22Rv1 (cell line): ENCODE results near the gene OXCT1.
"Not testable (repeated sequence)": the region's sequence is repeated elsewhere in the genome, so short reads cannot be mapped to it uniquely, and the experiment has no call there.

Experiments
- H3K27ac ChIP-seq: fragments of 450-650 bp; 2 replicates; pipeline ENCODE4 v1.5.1; 2017
- CTCF ChIP-seq: fragments of 450-650 bp; IDR thresholded peaks from 2 replicates; pipeline ENCODE4 v1.5.1; 2017; ENCODE audit warnings: mild to moderate bottlenecking
- ZFX ChIP-seq: fragments of 450-650 bp; IDR thresholded peaks from 2 replicates; pipeline ENCODE4 v1.6.1; 2017; ENCODE audit warnings: antibody characterized with exemption, borderline replicate concordance

The OXCT1 gene

GRCh38 chr5:41822036-41822435, 48.2 kb downstream of the OXCT1 start:
- TF ChIP-seq ZFX (no peak), CTCF (no peak)
- no peak overlapping the region for H3K27ac ChIP-seq

GRCh38 chr5:41821051-41821450, 49.2 kb downstream of the OXCT1 start:
- H3K27ac ChIP-seq, result no peak overlapping the region
- no peak for TF ChIP-seq ZFX
- TF ChIP-seq CTCF, result no peak

- no peak overlapping the region for H3K27ac ChIP-seq
- TF ChIP-seq CTCF (no peak), ZFX (no peak)
Measured at GRCh38 chr5:41820150-41820549, 50.1 kb downstream of the OXCT1 start.

- TF ChIP-seq CTCF (no peak), ZFX (no peak)
- no peak overlapping the region for H3K27ac ChIP-seq
Measured at GRCh38 chr5:41817625-41818301, 52.5 kb downstream of the OXCT1 start.

- TF ChIP-seq ZFX, result no peak
- TF ChIP-seq CTCF, result no peak
Measured at GRCh38 chr5:41815663-41816229, 54.5 kb downstream of the OXCT1 start.

GRCh38 chr5:41815261-41815660, 55.0 kb downstream of the OXCT1 start:
- no peak for TF ChIP-seq CTCF
- TF ChIP-seq ZFX, result no peak
- H3K27ac ChIP-seq, result no peak overlapping the region

More at GRCh38 chr5:41815663-41816229, 54.5 kb downstream of the OXCT1 start:
- H3K27ac ChIP-seq, result no peak overlapping the region

GRCh38 chr5:41814306-41814705, 55.9 kb downstream of the OXCT1 start:
- H3K27ac ChIP-seq, result not testable (repeated sequence)
